SU-DHL-6 (cell line): ENCODE results near the gene PID1.

ENCODE experiments used
- EZH2phosphoT487 ChIP-seq: fragments of 200-600 bp; sonication (generic), shearing (Covaris generic); conservative IDR thresholded peaks from 2 replicates; pipeline ENCODE4 v1.6.1; 2018; ENCODE audit warnings: mild to moderate bottlenecking, antibody characterized with exemption, low read length, moderate library complexity, mixed read lengths
- TF ChIP-seq, protein P1 (sequence below): fragments of 200-600 bp; sonication (generic); IDR thresholded peaks from one replicate; pipeline ENCODE4 v1.5.1; 2017; ENCODE audit warnings: antibody characterized with exemption, mild to moderate bottlenecking, low read length, moderate library complexity; ENCODE audit not compliant: insufficient read depth, poor library complexity, severe bottlenecking

DNA sequence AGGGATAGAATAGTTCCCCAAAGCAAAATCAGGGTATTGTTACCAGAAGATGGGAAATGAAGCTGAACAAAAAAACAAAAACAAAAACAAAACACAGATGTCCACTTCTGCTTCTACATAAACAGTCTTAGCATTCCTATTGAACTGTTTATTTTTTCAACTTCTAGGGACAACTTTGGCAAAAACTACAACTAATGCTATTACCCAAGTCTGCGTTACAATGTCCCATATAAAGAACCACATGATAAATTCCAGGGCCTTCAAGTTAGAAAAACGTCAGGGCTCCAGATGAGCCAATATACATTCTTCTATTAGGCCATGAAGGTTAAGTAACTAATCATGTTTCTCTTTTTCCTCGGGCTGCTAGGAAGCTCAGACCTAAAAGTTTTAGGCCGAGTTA lies 16.9 kb downstream of the PID1 start:
- TF ChIP-seq, protein P1, sequence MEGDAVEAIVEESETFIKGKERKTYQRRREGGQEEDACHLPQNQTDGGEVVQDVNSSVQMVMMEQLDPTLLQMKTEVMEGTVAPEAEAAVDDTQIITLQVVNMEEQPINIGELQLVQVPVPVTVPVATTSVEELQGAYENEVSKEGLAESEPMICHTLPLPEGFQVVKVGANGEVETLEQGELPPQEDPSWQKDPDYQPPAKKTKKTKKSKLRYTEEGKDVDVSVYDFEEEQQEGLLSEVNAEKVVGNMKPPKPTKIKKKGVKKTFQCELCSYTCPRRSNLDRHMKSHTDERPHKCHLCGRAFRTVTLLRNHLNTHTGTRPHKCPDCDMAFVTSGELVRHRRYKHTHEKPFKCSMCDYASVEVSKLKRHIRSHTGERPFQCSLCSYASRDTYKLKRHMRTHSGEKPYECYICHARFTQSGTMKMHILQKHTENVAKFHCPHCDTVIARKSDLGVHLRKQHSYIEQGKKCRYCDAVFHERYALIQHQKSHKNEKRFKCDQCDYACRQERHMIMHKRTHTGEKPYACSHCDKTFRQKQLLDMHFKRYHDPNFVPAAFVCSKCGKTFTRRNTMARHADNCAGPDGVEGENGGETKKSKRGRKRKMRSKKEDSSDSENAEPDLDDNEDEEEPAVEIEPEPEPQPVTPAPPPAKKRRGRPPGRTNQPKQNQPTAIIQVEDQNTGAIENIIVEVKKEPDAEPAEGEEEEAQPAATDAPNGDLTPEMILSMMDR, result no peak
- TF ChIP-seq EZH2phosphoT487, result no peak
